ENCODE measurements around the gene SLC2A2.

DNA sequence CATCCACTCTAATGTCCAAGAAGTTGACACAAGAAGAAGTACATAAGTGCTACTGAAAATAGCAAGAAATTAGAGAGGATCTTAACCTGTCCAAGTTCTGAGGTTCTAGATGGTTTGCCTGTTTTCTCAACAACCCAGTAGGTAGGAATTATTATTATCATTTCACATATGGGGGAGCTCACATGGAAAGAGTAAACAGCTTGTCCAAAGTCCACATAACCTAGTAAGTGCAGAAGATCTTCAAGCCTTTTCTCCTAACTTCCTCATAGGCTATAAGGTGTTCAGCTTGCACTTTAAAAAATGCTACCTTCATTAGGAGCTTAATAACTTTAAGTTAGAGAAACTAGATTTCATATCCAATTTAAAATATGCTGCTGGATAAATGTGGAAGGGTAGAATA, 3.0 kb downstream of the SLC2A2 start:
- TF ChIP-seq CTCF (IDR thresholded peaks at IDR 0.05) (no peak), POLR2A (IDR thresholded peaks at IDR 0.05) (no peak)
